HG02973 (cell line): ENCODE data around the gene MBNL2.
"Not testable (repeated sequence)": the region's sequence is repeated elsewhere in the genome, so short reads cannot be mapped to it uniquely, and the experiment has no call there.

Experiments used
- ATAC-seq: cut with Tn5 transposase; IDR thresholded peaks from one replicate; pipeline ENCODE4 v1.9.1; 2021; ENCODE audit warnings: moderate library complexity; ENCODE audit not compliant: unreplicated experiment

MBNL2 gene

DNA sequence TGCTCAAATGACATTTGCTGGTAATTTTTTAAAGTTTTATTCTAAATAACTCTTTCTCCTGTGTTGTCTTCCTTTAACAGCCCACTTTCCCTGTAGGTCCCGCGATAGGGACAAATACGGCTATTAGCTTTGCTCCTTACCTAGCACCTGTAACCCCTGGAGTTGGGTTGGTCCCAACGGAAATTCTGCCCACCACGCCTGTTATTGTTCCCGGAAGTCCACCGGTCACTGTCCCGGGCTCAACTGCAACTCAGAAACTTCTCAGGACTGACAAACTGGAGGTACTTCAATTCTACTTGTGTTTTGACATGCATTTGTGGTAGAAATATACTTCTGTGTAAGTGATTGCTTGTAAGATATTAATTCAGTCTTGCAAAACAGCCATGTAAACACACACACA is 120.8 kb downstream of the MBNL2 start:
- no peak for ATAC-seq

DNA sequence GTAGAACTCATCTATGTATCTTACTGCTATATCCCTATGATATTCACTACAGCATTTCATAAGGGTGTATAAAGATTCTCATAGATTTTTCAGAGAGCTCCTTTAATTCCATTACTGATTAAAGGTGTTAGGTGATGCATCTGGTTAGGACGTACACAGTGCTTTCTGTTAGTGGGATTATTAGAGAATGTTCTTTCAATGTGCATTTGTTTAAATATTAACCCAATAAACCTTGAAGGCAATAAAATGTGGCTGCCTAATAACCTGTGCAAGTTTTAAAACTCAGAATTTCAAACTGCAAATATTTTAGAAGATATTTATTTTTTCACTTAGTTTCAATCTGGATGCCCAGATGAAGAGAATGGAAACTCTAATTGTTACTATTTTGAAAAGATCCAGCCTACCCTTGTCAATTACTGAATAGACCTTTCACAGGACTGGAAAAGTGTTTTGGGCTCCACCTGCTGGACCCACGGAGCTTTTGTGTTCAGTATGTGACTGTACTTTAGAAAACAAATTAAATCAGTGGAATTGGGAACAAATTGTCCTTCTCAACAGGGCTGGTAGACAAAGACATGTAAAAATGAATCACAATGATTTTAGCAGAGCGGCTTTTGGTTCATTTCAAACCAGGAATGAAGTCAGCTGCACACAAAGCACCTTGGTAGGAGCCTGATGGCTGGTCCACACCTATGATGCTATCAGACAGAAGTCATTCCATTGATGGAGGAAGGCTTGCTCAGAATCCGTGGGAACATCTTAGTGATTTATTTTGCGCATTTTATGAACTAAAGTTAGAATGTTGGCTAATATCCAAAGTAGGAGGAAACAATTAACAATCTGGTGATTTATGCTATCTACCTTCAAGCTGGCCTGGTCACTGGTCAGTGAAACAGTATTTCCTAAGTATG is 122.4 kb downstream of the MBNL2 start:
- ATAC-seq, result no peak

GRCh38 chr13:97346097-97346496 is 124.0 kb downstream of the MBNL2 start:
- ATAC-seq, result no peak

DNA sequence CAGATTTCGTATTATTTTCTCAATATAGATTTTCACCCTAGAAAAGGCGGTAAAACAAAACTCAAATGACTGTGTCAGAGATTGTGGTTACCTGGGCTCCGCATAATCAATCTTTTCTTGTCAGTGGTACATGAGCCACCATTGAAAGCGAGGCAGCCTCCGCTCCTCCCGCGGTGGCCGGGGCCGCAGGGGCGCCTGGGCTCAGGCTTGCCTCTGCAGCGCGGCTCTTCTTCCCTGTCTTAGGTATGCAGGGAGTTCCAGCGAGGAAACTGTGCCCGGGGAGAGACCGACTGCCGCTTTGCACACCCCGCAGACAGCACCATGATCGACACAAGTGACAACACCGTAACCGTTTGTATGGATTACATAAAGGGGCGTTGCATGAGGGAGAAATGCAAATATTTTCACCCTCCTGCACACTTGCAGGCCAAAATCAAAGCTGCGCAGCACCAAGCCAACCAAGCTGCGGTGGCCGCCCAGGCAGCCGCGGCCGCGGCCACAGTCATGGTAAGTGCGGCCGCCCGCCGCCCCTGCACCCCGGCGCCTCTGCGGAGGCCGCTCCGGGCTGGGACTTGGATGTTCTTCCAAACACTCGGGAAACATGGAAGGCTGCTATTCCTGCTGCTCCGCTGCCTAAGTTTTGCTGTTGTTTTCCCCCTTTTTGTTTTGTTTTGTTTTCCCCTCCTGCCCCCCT is 124.6 kb downstream of the MBNL2 start:
- ATAC-seq, result no peak

DNA sequence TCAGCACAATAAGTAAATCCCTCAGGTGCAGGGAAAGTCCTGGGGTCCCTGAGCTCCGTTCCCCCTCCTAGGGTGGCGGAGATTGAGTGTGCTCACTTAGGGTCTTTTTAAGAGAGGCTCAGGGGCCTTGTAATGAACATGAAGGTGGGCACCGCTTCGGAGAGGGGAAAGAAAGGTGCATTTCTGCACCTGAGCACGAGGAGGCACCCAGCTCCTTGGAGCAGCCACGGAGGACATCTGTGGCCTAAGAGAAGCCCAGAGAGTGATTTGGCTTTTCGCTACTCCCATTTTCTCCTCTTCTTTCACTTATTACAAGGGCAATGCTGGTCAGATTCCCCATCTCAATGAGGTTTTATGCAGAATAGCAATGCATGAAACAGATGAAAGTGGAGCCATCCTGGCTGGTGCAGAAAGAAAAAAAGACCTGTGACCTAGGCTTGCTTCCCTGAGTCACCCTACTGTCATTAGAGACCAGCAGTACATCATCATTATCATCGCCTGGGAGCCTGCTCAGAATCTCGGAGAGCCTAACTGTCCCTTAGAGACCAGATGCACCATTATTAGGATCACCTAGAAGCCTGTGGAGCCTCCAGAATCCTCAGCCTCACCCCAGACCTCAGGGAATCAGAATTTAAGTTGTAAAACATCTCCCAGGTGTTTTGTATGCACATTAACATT is 125.3 kb downstream of the MBNL2 start:
- no peak for ATAC-seq

GRCh38 chr13:97348569-97349100 is 126.5 kb downstream of the MBNL2 start:
- no peak for ATAC-seq

DNA sequence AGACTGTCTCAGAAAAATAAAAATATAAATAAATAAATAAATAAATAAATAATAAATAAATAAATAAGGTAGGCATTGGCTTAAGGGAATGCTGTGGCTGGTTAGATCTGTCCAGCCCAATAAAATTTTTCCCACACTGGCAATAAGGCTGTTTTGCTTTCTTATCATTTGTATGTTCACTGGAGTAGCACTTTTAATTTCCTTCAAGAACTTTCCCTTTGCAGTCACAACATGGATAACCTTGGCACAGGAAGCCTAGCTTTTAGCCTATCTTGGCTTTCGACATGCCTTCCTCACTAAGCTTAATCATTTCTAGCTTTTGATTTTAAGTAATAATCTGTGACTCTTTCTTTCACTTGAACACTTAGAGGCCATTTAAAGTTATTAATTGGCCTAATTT is 129.9 kb downstream of the MBNL2 start:
- not testable (repeated sequence) for ATAC-seq

- ATAC-seq, result no peak
These were observed 130.7 kb downstream of the MBNL2 start for GRCh38 chr13:97352815-97353214.

- no peak for ATAC-seq
These were observed 132.0 kb downstream of the MBNL2 start for GRCh38 chr13:97353927-97354675.

DNA sequence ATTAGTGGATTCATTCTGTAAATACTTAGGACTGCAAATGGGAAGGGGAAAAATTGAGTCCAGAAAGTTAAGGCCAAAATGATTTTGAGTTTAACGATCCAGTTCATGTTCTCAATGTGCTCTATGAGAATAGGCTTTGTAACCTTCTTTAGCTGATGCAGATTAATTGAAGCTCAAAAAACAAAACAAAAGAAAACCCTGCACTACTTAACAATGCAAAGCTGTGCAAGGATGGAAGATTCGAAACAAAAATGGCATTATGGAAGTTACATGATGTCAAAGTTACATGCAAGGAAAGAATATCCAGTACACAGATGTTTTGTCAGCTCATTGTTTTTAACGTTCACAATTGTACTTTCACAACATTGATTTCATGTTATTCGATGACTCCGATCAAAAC is 132.7 kb downstream of the MBNL2 start:
- no peak for ATAC-seq

GRCh38 chr13:97356592-97356991 is 134.5 kb downstream of the MBNL2 start:
- no peak for ATAC-seq

GRCh38 chr13:97359181-97360057 is 137.3 kb downstream of the MBNL2 start:
- ATAC-seq, result peak; percentile 93

DNA sequence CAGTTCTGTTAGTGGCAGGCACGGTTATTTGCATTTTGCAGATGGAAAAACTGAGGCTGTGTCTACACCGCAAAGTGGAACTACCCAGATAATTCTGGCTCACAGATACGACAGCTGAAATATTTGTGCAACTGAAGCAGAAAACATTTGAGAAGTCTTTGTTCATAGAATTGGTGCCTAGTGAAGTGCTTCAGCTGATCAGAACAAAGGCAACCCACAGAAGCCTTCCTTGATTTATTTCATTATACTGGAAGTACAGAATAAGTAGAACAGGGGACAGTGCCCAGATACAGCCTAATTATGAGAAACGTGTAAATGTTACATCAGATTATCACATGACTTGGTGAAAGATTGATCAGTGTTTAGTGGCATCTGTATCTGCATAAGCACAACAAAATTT is 138.5 kb downstream of the MBNL2 start:
- ATAC-seq, result no peak

GRCh38 chr13:97364031-97364430 is 141.9 kb downstream of the MBNL2 start:
- ATAC-seq, result no peak

GRCh38 chr13:97364827-97365226 is 142.7 kb downstream of the MBNL2 start:
- no peak for ATAC-seq

- no peak for ATAC-seq
These were observed 144.1 kb downstream of the MBNL2 start for GRCh38 chr13:97366172-97366688.

DNA sequence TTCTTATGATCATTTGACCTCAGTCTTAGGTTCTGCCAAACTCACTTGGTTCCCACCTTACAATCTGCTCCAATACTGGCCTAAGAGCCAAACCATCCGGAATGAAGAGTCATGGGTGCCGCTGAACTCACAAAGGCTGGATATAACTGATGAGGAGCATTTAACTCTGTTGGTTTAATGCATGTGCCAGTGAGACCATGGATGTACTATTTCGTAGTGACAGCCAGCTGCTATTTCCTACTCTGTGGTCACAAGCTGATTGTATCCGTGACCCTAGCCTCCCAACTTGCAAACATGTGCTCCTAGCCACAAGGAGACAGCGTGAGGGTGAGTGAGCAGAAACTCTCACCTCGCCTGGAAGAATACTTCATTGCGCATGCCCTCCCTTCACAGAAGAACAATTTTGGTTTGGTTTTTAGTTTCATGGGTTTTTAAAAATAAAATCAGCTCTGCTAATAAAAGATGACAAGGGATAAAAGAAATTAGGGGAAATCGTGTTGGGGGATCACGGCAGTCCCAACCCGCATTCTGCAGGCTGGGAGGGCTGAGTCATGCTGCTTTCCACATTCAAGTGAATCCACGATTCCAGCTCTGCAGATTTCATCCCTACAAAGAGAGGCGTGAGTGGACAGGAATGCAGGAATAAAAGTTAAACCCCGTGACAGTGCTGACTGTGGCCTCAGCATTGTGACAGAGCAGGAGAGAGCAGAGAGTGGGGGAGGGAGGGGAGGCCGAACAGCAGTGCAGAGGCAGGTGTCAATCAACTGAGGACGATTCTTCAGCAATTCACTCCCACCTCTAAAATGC is 145.1 kb downstream of the MBNL2 start:
- no peak for ATAC-seq

- peak; percentile 68 for ATAC-seq
These were observed 147.2 kb downstream of the MBNL2 start for GRCh38 chr13:97369261-97369893.
